Mesenchymal stem cell (in vitro differentiated cells and primary cell): ENCODE data around the gene SON.

ENCODE experiments used
- DNase-seq: peaks from one replicate; pipeline ENCODE4 v3.0.0-alpha.2; 2013
- H2AFZ ChIP-seq: one replicate; pipeline ENCODE4 v1.6.1; 2013; ENCODE audit warnings: low read depth, mild to moderate bottlenecking, control low read depth, inconsistent platforms, low read length, moderate library complexity
- H2AK5ac ChIP-seq: 2 replicates; pipeline ENCODE4 v1.6.1; 2013; ENCODE audit warnings: low read length, moderate library complexity, mild to moderate bottlenecking, inconsistent platforms; ENCODE audit not compliant: severe bottlenecking
- H2BK120ac ChIP-seq: one replicate; pipeline ENCODE4 v1.6.1; 2013; ENCODE audit warnings: low read depth, mild to moderate bottlenecking, inconsistent platforms, low read length, moderate library complexity
- H2BK12ac ChIP-seq, 2 experiments: one replicate each; pipeline ENCODE4 v1.6.1; 2013; ENCODE audit warnings: inconsistent platforms in 2 of 2, low read length in 2 of 2, mild to moderate bottlenecking in 2 of 2, moderate library complexity in 2 of 2, control low read depth in 1 of 2
- H2BK15ac ChIP-seq: one replicate; pipeline ENCODE4 v1.6.1; 2013; ENCODE audit warnings: mild to moderate bottlenecking, low read depth, inconsistent platforms; ENCODE audit not compliant: poor library complexity, severe bottlenecking
- H2BK5ac ChIP-seq: 2 replicates; pipeline ENCODE4 v1.6.1; 2013; ENCODE audit warnings: low read depth, mild to moderate bottlenecking, low read length, control low read depth, inconsistent platforms; ENCODE audit not compliant: poor library complexity, severe bottlenecking
- H3K14ac ChIP-seq, 2 experiments: one replicate each; pipeline ENCODE4 v1.6.1; 2013; ENCODE audit warnings: inconsistent platforms in 2 of 2, low read length in 2 of 2, control low read depth in 1 of 2, mild to moderate bottlenecking in 1 of 2, moderate library complexity in 1 of 2
- H3K18ac ChIP-seq, 2 experiments: one replicate each; pipeline ENCODE4 v1.6.1; 2013; ENCODE audit warnings: inconsistent platforms in 2 of 2, low read length in 2 of 2, control low read depth in 1 of 2, low read depth in 1 of 2, mild to moderate bottlenecking in 1 of 2
- H3K23ac ChIP-seq, 2 experiments: one replicate each; pipeline ENCODE4 v1.6.1; 2013; ENCODE audit warnings: inconsistent platforms in 2 of 2, low read length in 2 of 2, mild to moderate bottlenecking in 2 of 2, moderate library complexity in 2 of 2, control low read depth in 1 of 2
- H3K27ac ChIP-seq: 2 replicates; pipeline ENCODE4 v1.5.1; 2013; ENCODE audit warnings: mild to moderate bottlenecking, moderate library complexity, low read length, control low read depth, inconsistent platforms; ENCODE audit not compliant: poor library complexity, severe bottlenecking
- H3K27me3 ChIP-seq, 2 experiments: 2 replicates each; pipeline versions ENCODE4 v1.6.1 to v1.7.0; 2013; ENCODE audit warnings: low read length in 2 of 2, mild to moderate bottlenecking in 2 of 2, moderate library complexity in 2 of 2, control low read depth in 1 of 2, inconsistent platforms in 1 of 2; ENCODE audit not compliant: control insufficient read depth in 1 of 2, insufficient read depth in 1 of 2
- H3K36me3 ChIP-seq, 2 experiments: 2 replicates each; pipeline versions ENCODE4 v1.6.1 to v1.7.0; 2013; ENCODE audit warnings: low read length in 2 of 2, control low read depth in 1 of 2, inconsistent platforms in 1 of 2, low read depth in 1 of 2, mild to moderate bottlenecking in 1 of 2; ENCODE audit not compliant: insufficient read depth in 2 of 2, control insufficient read depth in 1 of 2
- H3K4ac ChIP-seq, 2 experiments: one replicate each; pipeline ENCODE4 v1.6.1; 2013; ENCODE audit warnings: inconsistent platforms in 2 of 2, low read length in 2 of 2, mild to moderate bottlenecking in 2 of 2, moderate library complexity in 2 of 2, control low read depth in 1 of 2, low read depth in 1 of 2
- H3K4me1 ChIP-seq: 2 replicates; pipeline ENCODE4 v1.6.1; 2013; ENCODE audit warnings: low read depth, low read length, control low read depth; ENCODE audit not compliant: control insufficient read depth, insufficient read depth
- H3K4me2 ChIP-seq: 2 replicates; pipeline ENCODE4 v1.6.1; 2013; ENCODE audit warnings: low read length, mild to moderate bottlenecking, inconsistent platforms; ENCODE audit not compliant: poor library complexity, severe bottlenecking
- H3K4me3 ChIP-seq, 2 experiments: 2 replicates each; pipeline versions ENCODE4 v1.5.1 to v1.7.0; 2013; ENCODE audit warnings: low read length in 2 of 2, mild to moderate bottlenecking in 2 of 2, control low read depth in 1 of 2, low read depth in 1 of 2; ENCODE audit not compliant: insufficient read depth in 1 of 2
- H3K79me1 ChIP-seq: replicated peaks from 2 replicates; pipeline ENCODE4 v1.6.1; 2013; ENCODE audit warnings: mild to moderate bottlenecking, control low read depth, low read length, inconsistent platforms; ENCODE audit not compliant: poor library complexity, severe bottlenecking
- H3K9ac ChIP-seq: 2 replicates; pipeline ENCODE4 v1.7.0; 2013; ENCODE audit warnings: mild to moderate bottlenecking, low read length, moderate library complexity
- H3K9me3 ChIP-seq: 2 replicates; pipeline ENCODE4 v1.7.0; 2013; ENCODE audit warnings: mild to moderate bottlenecking, low read length; ENCODE audit not compliant: control insufficient read depth
- H4K8ac ChIP-seq: one replicate; pipeline ENCODE4 v1.6.1; 2013; ENCODE audit warnings: inconsistent platforms, mild to moderate bottlenecking, low read length, moderate library complexity
- H4K91ac ChIP-seq: one replicate; pipeline ENCODE4 v1.6.1; 2013; ENCODE audit warnings: mild to moderate bottlenecking, low read length, inconsistent platforms
- WGBS: methylation state at CpG from one replicate; pipeline ENCODE4 v1.1.7; 2013; ENCODE audit warnings: mixed read lengths; 5-methylcytosine and 5-hydroxymethylcytosine counted together

Gene SON

GRCh38 chr21:33561373-33561772 is 18.5 kb downstream of the SON start:
- Histone ChIP-seq H3K4ac (no peak overlapping the region), H3K79me1 (peaks cover 6% of the 10 kb centered on the region), H2BK15ac (no peak overlapping the region), H4K91ac (no peak overlapping the region), H2AFZ (no peak overlapping the region), H2BK5ac (no peak overlapping the region), H3K9me3 (no peaks in the 10 kb centered on the region), H3K23ac (no peak overlapping the region), H3K18ac (no peak overlapping the region), H3K9ac (peak overlapping the region; percentile 12), H2BK12ac (no peak overlapping the region), H3K27me3 (no peaks in the 10 kb centered on the region), H3K4me1 (no peaks in the 10 kb centered on the region), H2AK5ac (no peak overlapping the region), H3K4me3 (no peak overlapping the region), H3K14ac (no peak overlapping the region), H3K36me3 (peaks cover 15 to 94% of the 10 kb centered on the region in 2 experiments), H2BK120ac (no peak overlapping the region), H3K4me2 (no peak overlapping the region), H4K8ac (no peak overlapping the region), H3K27ac (no peak overlapping the region)
- 93% methylated on average over 2 of the region's 2 CpGs for WGBS
- peak; percentile 32 for DNase-seq

GRCh38 chr21:33562389-33562788 is 19.6 kb downstream of the SON start:
- H2BK5ac ChIP-seq = no peak overlapping the region
- H3K23ac ChIP-seq = no peak overlapping the region
- no peak overlapping the region for H2BK120ac ChIP-seq
- no peak overlapping the region for H3K18ac ChIP-seq
- WGBS = 100% methylated on average over 1 of the region's 2 CpGs
- no peak overlapping the region for H2AK5ac ChIP-seq
- no peak overlapping the region for H3K9ac ChIP-seq
- H2BK15ac ChIP-seq = no peak overlapping the region
- H3K4me3 ChIP-seq = no peak overlapping the region
- no peaks in the 10 kb centered on the region for H3K4me1 ChIP-seq
- H2AFZ ChIP-seq = no peak overlapping the region
- peaks cover 7% of the 10 kb centered on the region for H3K79me1 ChIP-seq
- no peak overlapping the region for H3K14ac ChIP-seq
- DNase-seq = no peak
- no peaks in the 10 kb centered on the region for H3K27me3 ChIP-seq
- H4K8ac ChIP-seq = no peak overlapping the region
- no peak overlapping the region for H3K4ac ChIP-seq
- no peak overlapping the region for H4K91ac ChIP-seq
- H3K27ac ChIP-seq = no peak overlapping the region
- no peak overlapping the region for H2BK12ac ChIP-seq
- H3K4me2 ChIP-seq = no peak overlapping the region
- H3K9me3 ChIP-seq = no peaks in the 10 kb centered on the region
- peaks cover 11 to 94% of the 10 kb centered on the region in 2 experiments for H3K36me3 ChIP-seq

GRCh38 chr21:33566514-33566913 is 23.7 kb downstream of the SON start:
- H3K18ac ChIP-seq = no peak overlapping the region
- H3K14ac ChIP-seq = no peak overlapping the region
- no peak overlapping the region for H2BK5ac ChIP-seq
- H3K27me3 ChIP-seq = no peaks in the 10 kb centered on the region
- peaks cover 4% of the 10 kb centered on the region for H3K4me1 ChIP-seq
- no peak overlapping the region for H4K91ac ChIP-seq
- H3K9me3 ChIP-seq = no peaks in the 10 kb centered on the region
- no peak overlapping the region for H3K23ac ChIP-seq
- peaks cover 3% of the 10 kb centered on the region for H3K79me1 ChIP-seq
- no peak for DNase-seq
- WGBS = 100% methylated on average over 1 of the region's 2 CpGs
- no peak overlapping the region for H2AK5ac ChIP-seq
- H3K4ac ChIP-seq = no peak overlapping the region
- H4K8ac ChIP-seq = no peak overlapping the region
- H3K36me3 ChIP-seq = peaks cover 13 to 94% of the 10 kb centered on the region in 2 experiments
- H3K27ac ChIP-seq = no peak overlapping the region
- H3K4me2 ChIP-seq = no peak overlapping the region
- H3K9ac ChIP-seq = no peak overlapping the region
- no peak overlapping the region for H2BK120ac ChIP-seq
- no peak overlapping the region for H3K4me3 ChIP-seq
- no peak overlapping the region for H2AFZ ChIP-seq
- no peak overlapping the region for H2BK12ac ChIP-seq
- no peak overlapping the region for H2BK15ac ChIP-seq

GRCh38 chr21:33567914-33568313 is 25.1 kb downstream of the SON start:
- no peak overlapping the region for H2BK5ac ChIP-seq
- no peak overlapping the region for H3K9ac ChIP-seq
- no peak overlapping the region for H3K4ac ChIP-seq
- H3K4me1 ChIP-seq = peaks cover 4% of the 10 kb centered on the region
- no peak overlapping the region for H2AK5ac ChIP-seq
- H4K8ac ChIP-seq = no peak overlapping the region
- no peaks in the 10 kb centered on the region for H3K27me3 ChIP-seq
- H3K23ac ChIP-seq = no peak overlapping the region
- no peak overlapping the region for H3K18ac ChIP-seq
- DNase-seq = no peak
- H2BK120ac ChIP-seq = no peak overlapping the region
- H3K9me3 ChIP-seq = no peaks in the 10 kb centered on the region
- H2BK15ac ChIP-seq = no peak overlapping the region
- WGBS = 93% methylated on average over 6 of the region's 6 CpGs
- H2AFZ ChIP-seq = no peak overlapping the region
- peaks cover 13 to 93% of the 10 kb centered on the region in 2 experiments for H3K36me3 ChIP-seq
- peaks cover 3% of the 10 kb centered on the region for H3K79me1 ChIP-seq
- no peak overlapping the region for H3K4me3 ChIP-seq
- H3K27ac ChIP-seq = no peak overlapping the region
- no peak overlapping the region for H3K4me2 ChIP-seq
- H2BK12ac ChIP-seq = no peak overlapping the region
- no peak overlapping the region for H3K14ac ChIP-seq
- H4K91ac ChIP-seq = no peak overlapping the region
